GM10266 (cell line): ENCODE data around the gene GALNTL6.

Source experiments
- DNase-seq: peaks from one replicate; pipeline ENCODE4 v3.0.0; 2012; ENCODE audit errors: extremely low spot score
- TF ChIP-seq, protein P1 (sequence below): IDR thresholded peaks from 2 replicates; pipeline ENCODE4 v1.5.1; 2012; ENCODE audit warnings: mild to moderate bottlenecking, low read depth; ENCODE audit not compliant: control insufficient read depth, insufficient read depth; ENCODE audit errors: missing control alignments

The GALNTL6 gene

GRCh38 chr4:172207258-172207657, 394.1 kb downstream of the GALNTL6 start:
- TF ChIP-seq, protein P1, sequence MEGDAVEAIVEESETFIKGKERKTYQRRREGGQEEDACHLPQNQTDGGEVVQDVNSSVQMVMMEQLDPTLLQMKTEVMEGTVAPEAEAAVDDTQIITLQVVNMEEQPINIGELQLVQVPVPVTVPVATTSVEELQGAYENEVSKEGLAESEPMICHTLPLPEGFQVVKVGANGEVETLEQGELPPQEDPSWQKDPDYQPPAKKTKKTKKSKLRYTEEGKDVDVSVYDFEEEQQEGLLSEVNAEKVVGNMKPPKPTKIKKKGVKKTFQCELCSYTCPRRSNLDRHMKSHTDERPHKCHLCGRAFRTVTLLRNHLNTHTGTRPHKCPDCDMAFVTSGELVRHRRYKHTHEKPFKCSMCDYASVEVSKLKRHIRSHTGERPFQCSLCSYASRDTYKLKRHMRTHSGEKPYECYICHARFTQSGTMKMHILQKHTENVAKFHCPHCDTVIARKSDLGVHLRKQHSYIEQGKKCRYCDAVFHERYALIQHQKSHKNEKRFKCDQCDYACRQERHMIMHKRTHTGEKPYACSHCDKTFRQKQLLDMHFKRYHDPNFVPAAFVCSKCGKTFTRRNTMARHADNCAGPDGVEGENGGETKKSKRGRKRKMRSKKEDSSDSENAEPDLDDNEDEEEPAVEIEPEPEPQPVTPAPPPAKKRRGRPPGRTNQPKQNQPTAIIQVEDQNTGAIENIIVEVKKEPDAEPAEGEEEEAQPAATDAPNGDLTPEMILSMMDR: no peak
- DNase-seq: no peak

- TF ChIP-seq, protein P1: no peak
- no peak for DNase-seq
These were observed 394.7 kb downstream of the GALNTL6 start for GRCh38 chr4:172207886-172208285.

- no peak for DNase-seq
- TF ChIP-seq, protein P1: no peak
These were observed 407.5 kb downstream of the GALNTL6 start for GRCh38 chr4:172220679-172221078.

DNA sequence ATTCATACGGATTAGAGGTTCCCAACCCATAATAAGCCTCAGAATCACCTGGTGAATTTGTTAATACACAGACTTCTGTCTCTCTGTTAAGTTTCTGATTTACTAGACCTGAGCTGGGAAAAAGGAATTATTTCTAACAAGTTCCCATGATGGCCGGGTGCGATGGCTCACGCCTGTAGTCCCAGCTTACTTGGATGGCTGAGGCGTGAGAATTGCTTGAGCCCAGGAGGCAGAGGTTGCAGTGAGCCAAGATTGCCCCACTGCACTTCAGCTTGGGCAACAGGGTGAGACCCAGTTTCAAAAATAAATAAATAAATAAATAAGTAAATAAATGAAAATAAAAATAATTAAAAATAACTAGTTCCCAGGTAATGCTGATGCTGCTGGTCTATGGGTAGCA, 412.3 kb downstream of the GALNTL6 start:
- TF ChIP-seq, protein P1: no peak
- no peak for DNase-seq

DNA sequence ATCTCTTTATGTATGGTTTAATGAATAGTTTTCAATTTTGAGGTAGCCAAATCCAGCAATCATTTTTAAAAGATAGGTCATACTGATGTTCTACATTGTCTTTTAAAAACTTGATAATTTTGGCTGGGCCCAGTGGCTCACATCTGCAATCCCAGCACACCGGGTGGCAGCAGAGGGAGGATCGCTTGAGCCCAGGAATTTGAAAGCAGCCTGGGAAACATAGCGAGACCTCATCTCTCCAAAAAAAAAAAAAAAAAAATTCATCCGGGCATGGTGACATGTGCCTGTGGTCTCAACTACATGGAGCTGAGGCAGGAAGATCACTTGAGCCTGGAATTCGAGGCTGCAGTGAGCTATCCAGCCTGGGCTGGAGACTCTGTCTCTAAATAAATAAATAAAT, 419.8 kb downstream of the GALNTL6 start:
- DNase-seq: no peak
- TF ChIP-seq, protein P1: no peak

- TF ChIP-seq, protein P1: no peak
- DNase-seq: no peak
These were observed 430.3 kb downstream of the GALNTL6 start for GRCh38 chr4:172243551-172243950.

- no peak for DNase-seq
- TF ChIP-seq, protein P1: no peak
These were observed 432.3 kb downstream of the GALNTL6 start for GRCh38 chr4:172245516-172245915.
